HG03439 (cell line): Measurements from ENCODE around the gene MS4A18.
"Not testable (repeated sequence)": the region's sequence is repeated elsewhere in the genome, so short reads cannot be mapped to it uniquely, and the experiment has no call there.

Source experiments
- ATAC-seq: cut with Tn5 transposase; IDR thresholded peaks from one replicate; pipeline ENCODE4 v1.9.1; 2021; ENCODE audit warnings: mild to moderate bottlenecking, moderate library complexity; ENCODE audit not compliant: unreplicated experiment

Gene MS4A18

GRCh38 chr11:60724420-60724819 is at the start of gene MS4A18:
MS4A18 (plus strand) TSS chr11:60724720.
- ATAC-seq: no peak

DNA sequence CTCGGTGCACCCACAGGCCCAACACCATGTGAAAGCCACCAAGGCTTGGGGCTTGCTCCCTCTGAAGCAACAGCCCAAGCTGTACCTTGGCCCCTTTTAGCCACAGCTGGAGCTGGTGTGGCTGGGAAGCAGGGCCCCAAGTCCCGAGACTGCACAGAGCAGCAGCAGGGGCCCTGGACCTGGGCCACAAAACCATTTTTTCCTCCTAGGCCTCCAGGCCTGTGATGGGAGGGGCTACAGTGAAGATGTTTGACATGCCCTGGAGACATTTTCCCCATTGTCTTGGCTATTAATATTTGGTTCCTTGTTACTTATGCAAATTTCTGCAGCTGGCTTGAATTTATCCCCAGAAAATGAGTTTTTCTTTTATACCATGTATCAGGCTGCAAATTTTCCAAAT is 46.3 kb upstream of the MS4A18 start:
- not testable (repeated sequence) for ATAC-seq

GRCh38 chr11:60679879-60680278 is 44.6 kb upstream of the MS4A18 start:
- no peak for ATAC-seq

DNA sequence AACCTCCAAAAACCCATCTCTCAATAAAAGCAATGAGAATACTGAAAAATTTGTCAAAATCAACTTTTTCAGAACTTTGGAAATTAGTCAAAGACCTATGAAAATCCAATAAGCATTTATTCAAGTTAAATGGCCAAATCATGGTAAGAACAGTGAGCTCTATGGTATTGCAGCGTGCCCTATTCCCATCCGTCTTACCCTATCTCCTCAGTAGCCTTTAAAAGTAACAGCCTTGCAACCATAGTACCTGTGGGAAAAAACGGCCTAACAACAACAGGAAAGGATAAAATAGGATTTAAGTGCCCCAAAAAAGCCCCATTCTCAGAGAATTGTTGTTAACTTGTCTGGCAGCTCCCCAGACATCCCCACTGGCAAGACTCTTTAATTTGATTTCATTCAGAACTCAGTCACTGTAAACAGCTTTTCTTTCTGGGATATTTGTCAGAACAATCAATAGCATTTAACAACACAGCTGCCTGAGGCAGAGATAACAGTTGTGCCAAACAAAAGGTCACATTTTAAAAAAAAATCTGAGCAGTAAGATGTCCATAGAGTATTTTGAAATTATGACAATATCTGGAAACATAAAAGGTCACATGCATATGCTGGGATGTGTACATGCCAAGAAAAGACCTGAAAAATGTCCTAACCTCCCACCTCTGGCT is 43.9 kb upstream of the MS4A18 start:
- ATAC-seq: no peak

- ATAC-seq: not testable (repeated sequence)
Measured at GRCh38 chr11:60684541-60684848, 40.0 kb upstream of the MS4A18 start.

GRCh38 chr11:60691661-60692060 is 32.9 kb upstream of the MS4A18 start:
- ATAC-seq: no peak

GRCh38 chr11:60699284-60699691 is 25.2 kb upstream of the MS4A18 start, which contains the start of gene MS4A8:
MS4A8 (plus strand) TSS chr11:60699612; CDS start chr11:60700861, 1,249 bp downstream.
- ATAC-seq: no peak

- no peak for ATAC-seq
Measured at GRCh38 chr11:60699936-60700335, 24.6 kb upstream of the MS4A18 start.

DNA sequence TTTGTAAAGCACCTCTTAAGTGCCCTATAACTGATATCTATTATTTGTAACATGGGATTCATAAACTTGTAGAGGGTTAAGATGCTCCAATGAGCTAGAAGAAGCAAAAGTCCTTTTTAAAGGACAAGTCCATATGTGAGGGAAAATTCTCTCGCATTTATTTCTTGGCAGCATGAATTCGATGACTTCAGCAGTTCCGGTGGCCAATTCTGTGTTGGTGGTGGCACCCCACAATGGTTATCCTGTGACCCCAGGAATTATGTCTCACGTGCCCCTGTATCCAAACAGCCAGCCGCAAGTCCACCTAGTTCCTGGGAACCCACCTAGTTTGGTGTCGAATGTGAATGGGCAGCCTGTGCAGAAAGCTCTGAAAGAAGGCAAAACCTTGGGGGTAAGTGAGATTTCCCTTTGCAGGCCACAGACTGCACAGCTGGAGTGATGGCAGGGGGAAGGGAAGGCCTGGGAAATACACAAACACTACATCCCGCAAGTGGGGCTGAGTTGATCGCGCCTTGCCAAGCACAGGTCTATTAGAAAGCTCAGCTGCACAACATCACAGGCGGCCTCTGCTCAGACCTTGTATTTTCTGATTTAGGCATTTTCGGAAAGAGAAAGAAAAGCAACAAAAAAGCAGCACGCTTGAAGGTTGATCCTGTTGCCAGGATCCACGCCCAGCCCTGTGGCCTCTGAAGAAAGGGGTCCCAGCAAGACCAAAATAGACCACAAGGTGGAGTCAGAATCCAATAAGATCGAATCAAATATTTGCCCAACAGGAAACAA is 23.6 kb upstream of the MS4A18 start:
- ATAC-seq: no peak

DNA sequence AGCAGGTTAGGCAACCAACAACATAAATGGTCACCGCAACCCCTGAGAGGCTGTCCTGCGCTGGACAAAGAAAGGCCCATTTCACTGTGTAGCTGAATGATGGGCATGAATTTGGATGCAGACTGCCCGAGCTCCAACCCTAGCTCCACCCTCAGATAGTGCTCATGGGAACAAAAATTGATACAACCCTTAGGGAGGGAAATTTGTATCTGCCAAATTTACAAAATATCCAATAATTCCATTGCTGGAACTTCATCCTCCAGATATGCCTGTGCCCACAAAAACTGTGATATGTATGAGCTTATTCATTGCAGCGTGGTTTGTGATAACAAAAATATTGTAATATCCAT is 23.1 kb upstream of the MS4A18 start:
- no peak for ATAC-seq

DNA sequence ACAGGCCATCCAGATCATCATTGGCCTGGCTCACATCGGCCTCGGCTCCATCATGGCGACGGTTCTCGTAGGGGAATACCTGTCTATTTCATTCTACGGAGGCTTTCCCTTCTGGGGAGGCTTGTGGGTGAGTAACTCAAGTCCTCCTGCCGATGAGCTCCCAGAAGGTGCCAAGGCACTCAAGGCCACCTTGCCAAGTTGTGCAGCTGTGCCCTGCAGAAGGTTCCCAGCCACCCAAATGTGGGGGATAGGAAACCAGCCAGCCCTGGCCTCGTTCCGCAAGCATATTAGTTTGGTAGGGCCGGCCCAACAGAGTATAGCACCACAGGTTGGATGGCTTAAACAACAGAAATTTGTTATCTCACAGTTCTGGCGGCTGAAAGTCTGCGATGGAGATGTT is 21.1 kb upstream of the MS4A18 start:
- no peak for ATAC-seq

DNA sequence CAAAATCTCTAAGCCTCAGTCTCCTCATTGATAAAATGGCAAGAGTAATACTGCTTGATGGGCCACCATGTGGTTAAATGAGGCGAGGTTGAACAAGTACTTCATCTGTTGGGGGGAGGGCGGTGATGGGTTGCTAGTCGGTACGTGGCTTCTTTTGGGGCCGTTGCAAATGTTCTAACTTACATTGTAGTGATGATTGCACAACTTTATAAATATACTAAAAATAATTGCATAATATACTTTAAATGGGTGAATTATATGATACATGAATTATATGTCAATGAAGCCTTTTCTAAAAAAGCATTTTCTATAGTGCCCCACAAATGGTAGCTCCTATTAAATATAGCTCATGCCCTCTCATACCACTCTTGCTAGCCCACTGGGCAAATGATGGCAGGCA is 18.6 kb upstream of the MS4A18 start:
- ATAC-seq: no peak

- ATAC-seq: no peak
Measured at GRCh38 chr11:60706931-60707330, 17.6 kb upstream of the MS4A18 start.

GRCh38 chr11:60710482-60710881 is 14.0 kb upstream of the MS4A18 start:
- ATAC-seq: no peak

DNA sequence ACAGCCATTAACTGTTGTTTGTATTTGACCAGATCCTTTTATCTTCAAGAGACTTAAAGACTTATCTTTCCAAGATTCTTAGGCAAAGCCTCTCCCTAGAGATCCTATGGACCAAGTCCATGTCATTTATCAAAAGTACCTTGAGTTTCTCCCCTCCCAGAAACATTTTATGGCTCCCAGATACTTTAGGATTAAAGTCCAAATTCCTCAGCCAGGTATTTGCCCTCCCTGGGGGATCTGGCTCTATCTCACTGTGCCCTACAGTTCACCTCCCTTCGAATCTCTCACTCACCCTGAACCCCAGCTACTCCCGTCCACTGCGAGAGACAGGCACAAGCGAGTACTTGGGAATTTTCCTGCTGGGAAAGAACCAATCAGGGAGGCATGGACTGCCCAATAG is 13.2 kb upstream of the MS4A18 start:
- no peak for ATAC-seq

DNA sequence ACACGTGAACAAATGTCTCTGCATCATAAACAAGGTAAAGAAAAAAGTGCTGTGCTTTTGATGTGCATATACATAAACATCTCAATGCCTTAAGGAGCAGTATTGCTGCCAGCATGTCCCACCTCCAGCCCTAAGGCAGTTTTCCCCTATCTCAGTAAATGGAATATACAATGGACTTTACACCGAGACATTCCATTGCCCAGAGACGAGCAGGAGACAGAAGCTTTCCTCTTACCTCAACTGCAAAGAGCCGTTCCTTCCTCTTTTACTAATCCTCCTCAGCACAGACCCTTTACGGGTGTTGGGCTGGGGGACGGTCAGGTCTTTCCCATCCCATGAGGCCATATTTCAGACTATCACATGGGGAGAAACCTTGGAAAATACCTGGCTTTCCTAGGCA is 11.1 kb upstream of the MS4A18 start:
- ATAC-seq: not testable (repeated sequence)

GRCh38 chr11:60717956-60718355 is 6.6 kb upstream of the MS4A18 start:
- ATAC-seq: peak; percentile 51

DNA sequence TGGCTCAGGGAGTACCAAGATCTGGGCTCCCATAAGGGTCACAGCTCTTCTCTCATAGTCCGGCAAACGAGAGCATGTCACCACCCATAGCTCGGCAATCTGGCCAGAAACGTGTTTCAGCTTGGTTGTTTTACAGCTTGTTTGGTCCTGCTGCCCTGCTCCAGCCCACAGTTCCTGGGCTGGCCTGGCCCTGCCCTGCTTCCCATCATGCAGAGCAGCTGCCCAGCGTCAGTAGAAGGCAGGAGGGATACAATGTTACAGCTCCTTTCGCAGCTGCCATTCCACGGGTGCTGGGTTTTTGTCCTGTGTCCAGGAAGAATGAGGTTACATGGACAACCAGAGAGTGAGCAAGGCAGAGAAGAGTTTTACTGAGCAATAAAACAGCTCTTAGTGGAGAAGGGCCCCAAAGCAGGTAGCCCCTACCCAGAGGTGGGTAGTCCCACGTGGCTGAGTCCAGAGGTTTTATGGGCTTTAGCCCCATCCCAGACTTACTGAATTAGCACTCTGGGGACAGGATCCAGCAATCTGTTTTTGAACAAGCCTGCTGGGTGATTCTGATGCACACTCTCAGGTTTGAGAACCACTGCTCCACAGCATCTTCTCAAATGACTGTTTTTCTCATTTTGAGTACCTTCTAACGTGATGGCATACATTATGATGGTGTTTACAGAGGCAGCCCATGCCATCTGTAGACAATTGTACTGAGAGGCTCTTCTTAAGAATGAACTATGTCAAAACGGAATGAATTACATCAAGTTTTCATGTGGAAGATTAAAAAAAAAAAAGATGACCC is 5.8 kb upstream of the MS4A18 start:
- ATAC-seq: no peak

- ATAC-seq: no peak
Measured at GRCh38 chr11:60719391-60719790, 5.1 kb upstream of the MS4A18 start.

- ATAC-seq: no peak
Measured at GRCh38 chr11:60720460-60720859, 4.1 kb upstream of the MS4A18 start.

- no peak for ATAC-seq
Measured at GRCh38 chr11:60725592-60725991, 1.1 kb downstream of the MS4A18 start.

GRCh38 chr11:60731586-60731985 is 7.1 kb downstream of the MS4A18 start:
- no peak for ATAC-seq
